ENCODE data around the gene FBXO30.

FBXO30 gene

DNA sequence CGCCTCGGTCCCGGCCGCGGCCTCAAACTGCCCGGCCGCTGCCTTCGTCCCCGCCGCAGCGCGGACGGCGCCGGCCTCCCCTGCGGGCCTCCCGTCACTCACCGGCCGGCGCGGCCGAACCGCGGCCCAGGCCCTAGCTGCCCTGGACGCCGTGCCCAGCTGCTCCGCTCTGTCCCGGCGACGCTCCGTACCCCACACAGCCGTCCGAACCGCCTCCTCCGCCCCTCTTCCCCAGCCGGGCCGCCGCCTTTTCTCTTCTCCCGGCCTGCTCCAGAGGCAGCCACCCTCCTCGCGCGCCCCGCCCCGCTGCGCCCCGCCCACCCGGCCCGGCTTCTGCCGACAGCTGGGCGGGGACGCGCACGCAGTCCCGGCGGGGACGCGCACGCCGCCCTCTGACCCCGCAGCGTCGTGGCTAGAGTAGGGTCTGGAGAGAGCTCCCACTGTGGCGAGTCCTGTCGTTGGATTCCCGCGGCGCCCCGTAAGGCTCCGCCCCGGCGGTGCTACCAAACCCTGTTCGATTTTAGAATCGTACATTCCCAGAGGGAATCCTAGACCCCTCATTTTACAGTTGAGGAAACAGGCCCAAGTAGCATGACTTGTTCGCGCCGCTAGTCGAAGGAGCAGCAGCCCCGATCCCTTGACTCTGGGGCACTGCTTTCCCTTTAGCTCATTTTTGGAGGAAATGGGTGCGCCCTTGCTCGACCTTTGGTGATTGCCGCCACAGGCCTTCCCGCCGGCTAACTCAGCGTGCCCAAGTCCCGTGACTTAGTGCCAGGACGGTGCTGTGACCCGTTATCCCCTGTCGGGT, at the start of gene FBXO30:
FBXO30 (minus strand) TSS at position 295 of the 808 bp plus-strand sequence. CDS start 8,390 bp downstream, outside the sequence.
- peak; percentile 72 for DNase-seq (ENCODE audit: low read depth)

DNA sequence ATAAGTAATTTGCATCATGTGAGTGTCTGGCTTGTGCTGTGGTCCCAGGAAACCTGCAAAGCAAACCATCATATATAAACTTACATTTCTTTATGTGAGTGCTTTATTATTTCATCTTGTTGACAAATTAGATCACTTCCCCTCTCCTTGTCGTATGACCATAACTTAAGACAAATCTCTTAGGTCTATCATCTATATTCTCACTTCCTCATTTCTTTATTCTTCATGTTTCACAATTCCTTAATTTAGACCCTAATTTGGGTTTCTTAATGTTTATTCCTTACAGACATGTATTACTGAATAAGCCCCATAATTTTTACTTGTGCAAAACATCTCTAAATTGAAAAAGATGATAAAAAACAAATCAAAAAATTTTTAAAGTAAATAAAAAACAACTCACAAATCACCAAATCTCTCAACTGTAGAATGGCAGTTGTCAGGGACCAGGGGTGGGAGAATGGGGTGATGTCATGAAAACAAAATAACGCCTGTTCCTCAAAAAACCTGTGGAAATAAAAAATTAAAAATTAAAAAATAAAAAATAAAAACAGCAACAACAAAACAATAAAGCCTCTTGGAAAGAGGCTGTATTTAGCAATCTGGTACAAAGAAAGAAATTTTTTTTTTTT, 49.5 kb upstream of the FBXO30 start:
- DNase-seq (ENCODE audit: low read depth), result no peak

DNA sequence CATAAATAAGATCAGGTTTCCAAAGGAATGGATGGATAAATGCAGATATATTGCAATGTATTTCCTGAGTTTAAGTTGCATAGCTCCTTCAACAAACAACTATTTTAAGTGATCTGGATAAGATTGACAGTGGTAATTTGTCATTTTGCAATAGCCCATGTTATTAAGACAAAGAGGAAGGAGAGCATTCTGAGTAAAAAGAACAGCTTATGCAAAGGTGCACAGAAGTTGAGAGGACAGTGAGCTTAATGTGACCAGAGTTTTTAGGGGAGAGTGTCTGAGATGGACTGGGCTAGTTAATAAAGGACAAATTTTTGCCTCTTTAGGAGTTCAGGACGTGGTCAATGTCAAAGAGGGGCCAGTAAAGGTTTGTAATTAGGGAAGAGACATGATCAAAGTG, 48.8 kb upstream of the FBXO30 start:
- DNase-seq (ENCODE audit: low read depth), result no peak

DNA sequence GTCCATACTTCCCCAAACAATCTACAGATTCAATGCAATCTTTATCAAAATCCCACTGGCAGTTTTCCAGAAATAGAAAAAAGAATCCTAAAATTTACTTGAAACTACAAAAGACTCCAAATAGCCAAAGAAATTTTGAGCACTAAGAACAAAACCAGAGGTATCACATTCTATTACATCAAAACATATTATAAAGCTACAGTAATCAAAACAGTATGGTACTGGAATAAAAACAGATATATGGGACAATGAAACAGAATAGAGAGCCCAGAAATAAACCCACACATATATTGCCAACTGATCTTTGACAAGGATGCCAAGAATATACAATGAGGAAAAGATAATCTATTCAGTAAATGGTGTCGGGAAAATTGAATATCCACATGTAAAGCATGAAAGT, 46.0 kb upstream of the FBXO30 start:
- DNase-seq (ENCODE audit: low read depth), result no peak

DNA sequence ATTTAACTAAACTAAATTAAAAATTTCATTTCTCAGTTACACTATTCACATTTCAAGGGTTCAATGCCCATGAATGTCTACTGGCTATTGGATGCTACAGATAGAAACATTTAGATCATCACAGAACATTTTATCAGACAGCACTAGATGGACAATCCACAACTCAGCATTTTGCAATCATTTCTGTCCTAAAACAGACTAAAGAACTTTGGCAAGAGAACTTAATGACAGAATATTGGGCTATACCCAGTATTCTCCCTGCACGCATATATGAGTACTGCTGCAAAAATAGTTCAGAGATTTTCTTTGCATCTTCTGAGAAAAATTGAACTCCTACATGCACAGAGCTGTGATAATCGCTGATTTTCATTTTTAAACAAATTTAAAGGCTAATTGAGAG, 36.1 kb upstream of the FBXO30 start:
- DNase-seq (ENCODE audit: low read depth), result no peak

DNA sequence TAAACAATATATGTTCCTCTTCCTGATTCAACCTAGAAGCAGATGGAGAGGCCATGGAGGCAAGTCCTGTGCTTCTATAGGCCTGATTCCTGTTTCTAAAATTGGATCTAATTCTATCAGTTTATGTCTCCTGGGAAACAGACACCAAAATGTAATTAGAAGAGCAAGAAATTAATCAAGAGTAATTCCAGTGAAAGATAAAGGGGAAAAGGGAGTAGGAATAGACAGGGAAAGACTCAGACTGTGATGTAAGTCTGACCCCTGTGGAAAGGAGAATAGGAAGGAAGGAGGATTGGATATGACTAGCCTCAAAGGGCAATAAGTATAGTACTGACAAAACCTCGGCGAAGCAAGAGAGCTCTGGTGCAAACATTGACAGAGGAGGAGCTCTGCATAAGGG, 33.9 kb upstream of the FBXO30 start:
- no peak for DNase-seq (ENCODE audit: low read depth)

DNA sequence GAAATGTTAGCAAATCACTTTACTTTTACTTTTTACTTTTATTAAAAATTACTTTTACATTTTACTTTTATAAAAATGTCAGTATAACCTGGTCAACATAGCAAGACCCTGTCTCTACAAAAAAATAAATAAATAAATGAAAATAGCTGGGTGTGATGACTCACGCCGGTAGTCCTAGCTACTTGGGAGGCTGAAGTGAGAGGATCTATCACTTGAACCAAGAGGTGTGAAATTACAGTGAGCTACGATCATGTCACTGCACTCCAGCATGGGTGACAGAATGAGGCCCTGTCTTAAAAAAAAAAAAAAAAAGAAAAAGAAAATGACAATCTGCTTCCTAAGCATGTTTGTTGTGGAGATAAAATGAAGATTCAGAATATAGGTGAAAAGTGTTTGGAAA, 31.0 kb upstream of the FBXO30 start:
- no peak for DNase-seq (ENCODE audit: low read depth)

GRCh38 chr6:145844933-145845540, 30.4 kb upstream of the FBXO30 start:
- no peak for DNase-seq (ENCODE audit: low read depth)

GRCh38 chr6:145842693-145843546, 28.3 kb upstream of the FBXO30 start:
- no peak for DNase-seq (ENCODE audit: low read depth)

DNA sequence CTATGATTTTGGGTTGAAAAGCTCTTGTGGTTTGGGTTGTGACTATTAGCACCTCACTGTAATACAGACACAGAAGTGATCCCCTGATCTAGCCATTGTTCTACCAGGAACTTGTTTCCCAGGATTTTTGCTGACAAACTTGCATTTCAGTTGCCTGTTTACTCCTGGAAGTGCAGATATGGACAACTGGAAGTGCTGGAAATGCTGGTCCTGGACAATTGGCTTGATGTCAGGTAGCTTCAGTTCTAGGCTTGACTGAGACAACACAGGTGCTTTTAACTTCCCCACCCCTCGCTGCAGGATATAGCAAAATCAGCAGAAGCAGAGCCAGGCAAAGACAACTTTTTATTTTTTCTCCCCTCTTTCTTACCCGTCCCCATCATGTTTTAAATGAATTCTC, 27.1 kb upstream of the FBXO30 start:
- DNase-seq (ENCODE audit: low read depth), result no peak

DNA sequence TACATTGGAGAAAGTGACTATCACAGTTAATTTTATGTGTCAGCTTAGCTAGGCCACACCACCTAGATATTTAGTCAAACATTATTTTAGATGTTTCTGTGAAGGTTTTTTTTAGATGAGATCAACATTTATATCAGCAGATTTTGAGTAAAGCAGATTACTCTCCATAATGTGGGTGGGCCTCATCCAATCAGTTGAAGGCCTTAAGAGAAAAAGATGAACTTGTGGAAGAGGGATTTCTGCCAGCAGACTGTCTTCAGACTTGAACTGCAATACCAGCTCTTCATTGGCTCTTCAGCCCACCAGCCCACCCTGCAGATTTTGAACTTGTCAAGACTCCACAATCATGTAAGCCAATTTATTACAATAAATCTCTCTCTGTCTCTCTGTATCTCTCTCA, 25.1 kb upstream of the FBXO30 start:
- DNase-seq (ENCODE audit: low read depth), result no peak

GRCh38 chr6:145838305-145838704, 23.7 kb upstream of the FBXO30 start:
- no peak for DNase-seq (ENCODE audit: low read depth)

- DNase-seq (ENCODE audit: low read depth), result no peak
Observed at GRCh38 chr6:145836772-145837171, 22.2 kb upstream of the FBXO30 start.

- DNase-seq (ENCODE audit: low read depth), result no peak
Observed at GRCh38 chr6:145836170-145836569, 21.6 kb upstream of the FBXO30 start.

DNA sequence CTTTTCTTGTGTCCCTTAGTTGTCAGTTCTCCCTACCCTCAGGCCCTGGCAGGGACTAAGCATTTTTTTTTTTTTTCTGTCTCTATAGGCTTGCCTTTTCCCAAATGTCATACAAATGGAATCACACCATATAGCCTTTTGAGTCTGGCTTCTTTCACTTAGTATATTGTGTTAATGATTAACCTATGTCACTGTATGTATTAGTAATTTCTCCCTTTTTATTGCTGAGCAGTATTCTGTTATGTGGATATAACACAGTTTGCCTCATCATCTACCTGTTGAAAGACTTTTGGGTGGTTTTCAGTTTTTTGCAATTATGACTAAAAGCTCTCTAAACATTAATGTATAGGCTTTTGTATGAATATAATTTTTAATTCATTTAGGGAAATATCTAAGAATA, 16.0 kb upstream of the FBXO30 start:
- DNase-seq (ENCODE audit: low read depth), result no peak

- no peak for DNase-seq (ENCODE audit: low read depth)
Observed at GRCh38 chr6:145829950-145830349, 15.4 kb upstream of the FBXO30 start.

DNA sequence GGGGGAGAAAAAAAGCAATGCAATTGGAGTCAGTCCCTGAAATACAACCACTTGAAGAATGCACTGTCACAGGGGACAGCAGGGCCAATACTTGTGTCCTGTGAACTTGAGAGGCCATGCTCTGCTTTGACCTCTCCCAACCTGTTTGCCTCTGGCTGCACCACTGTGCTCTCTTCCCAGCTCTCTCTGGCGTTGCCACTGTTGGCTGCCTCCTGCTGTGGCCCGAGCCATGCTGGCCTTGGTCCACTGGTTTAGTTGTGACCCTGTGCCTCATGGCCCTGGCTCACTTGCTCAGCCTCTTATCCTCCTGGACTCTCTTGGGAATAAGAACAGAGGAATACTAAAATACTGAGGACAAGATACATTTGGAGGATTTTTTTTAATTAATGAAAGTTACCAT, 14.5 kb upstream of the FBXO30 start:
- no peak for DNase-seq (ENCODE audit: low read depth)

GRCh38 chr6:145824344-145824743, 9.7 kb upstream of the FBXO30 start:
- no peak for DNase-seq (ENCODE audit: low read depth)

GRCh38 chr6:145823328-145823944, 8.8 kb upstream of the FBXO30 start:
- DNase-seq (ENCODE audit: low read depth), result no peak

DNA sequence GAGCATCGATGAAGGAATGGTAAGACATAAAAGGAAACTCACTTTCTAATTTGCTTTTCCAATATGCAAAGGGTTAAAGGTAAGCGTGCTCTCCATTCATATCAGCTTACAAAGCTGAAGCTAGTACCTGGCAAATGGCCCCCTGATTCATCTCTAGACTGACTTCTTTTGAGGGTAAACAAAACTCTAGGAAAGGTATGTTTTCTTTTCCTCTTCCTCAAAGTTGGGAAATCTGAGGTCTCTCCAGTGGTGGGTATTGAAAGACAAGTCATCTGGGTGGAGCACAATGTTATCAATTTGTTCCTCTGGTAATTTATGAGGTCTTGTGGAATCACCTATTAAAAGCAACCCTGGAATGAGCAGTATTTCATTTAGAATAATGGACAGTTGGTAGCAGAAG, 7.9 kb upstream of the FBXO30 start:
- DNase-seq (ENCODE audit: low read depth), result no peak

DNA sequence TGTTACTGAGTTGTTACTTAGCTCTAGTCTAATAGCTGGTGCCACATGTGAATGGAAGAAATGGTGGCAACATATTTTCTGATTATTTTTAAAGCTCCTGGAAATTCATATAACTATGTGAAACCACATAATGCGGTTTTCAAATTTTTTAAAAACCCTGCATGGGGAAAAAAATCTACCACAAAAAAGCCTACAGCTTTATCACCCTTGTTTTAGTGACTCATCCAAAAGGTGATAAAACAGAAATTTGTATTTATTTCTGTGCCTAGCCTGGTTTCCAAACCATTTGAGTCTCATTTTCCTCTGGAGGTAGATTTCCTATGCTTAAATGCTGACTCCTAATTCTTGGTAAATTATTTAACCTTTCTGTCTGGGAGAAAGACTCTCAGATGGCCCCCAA, 5.4 kb upstream of the FBXO30 start:
- no peak for DNase-seq (ENCODE audit: low read depth)

GRCh38 chr6:145818796-145819195, 4.2 kb upstream of the FBXO30 start:
- DNase-seq (ENCODE audit: low read depth), result no peak
